Measurements from ENCODE around the gene RASSF3. TPM values are rescaled to one million over a fixed set of nuclear protein-coding genes. Genes with fewer than 3 reads are reported as not detected.

Gene RASSF3, protein sequence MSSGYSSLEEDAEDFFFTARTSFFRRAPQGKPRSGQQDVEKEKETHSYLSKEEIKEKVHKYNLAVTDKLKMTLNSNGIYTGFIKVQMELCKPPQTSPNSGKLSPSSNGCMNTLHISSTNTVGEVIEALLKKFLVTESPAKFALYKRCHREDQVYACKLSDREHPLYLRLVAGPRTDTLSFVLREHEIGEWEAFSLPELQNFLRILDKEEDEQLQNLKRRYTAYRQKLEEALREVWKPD
- total RNA-seq: 25.4 and 26.3 TPM in 2 replicates

DNA sequence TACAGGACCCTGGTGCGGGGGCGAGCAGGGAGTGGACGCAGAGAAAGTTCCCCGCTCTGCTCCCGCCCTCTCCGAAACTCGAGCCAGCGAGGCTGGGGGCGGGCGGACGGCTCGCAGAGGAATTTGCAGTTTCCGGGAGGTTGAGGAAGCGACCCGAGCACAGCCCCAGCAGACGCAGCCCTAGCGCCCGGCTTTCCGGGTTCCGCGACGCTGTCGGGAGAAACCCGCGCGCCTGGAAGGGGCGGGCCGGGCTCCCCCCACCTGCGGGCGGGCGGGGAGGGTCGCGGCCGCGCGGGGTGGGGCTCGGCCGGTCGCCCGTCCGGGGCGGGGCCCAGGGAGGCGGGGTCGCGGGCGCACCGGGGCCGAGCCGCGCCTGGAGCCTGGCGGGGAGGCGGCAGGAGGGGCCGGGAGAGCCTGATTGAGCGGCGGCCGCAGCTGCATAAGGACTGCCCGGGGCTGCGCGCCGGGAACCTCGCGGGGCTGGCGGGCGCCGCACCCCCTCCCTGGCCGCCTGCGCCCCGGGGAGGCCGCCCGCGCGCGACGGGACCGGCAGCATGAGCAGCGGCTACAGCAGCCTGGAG, at the start of gene RASSF3:
Gene RASSF3 (plus strand): TSS at position 417 of the 581 bp plus-strand sequence. CDS start 138 bp downstream, at position 555.

Other genes with a start within 250 kb of the RASSF3 start
- gene C12orf56, start 219.7 kb upstream of the RASSF3 start, total RNA-seq: not detected in 2 replicates
- gene XPOT, start 206.1 kb upstream of the RASSF3 start, total RNA-seq: 31.7 and 58.3 TPM in 2 replicates
- 26.7 and 46.9 TPM in 2 replicates for gene TBK1, start 158.4 kb upstream of the RASSF3 start, total RNA-seq
- 156 and 285 TPM in 2 replicates for gene GNS, start 148.9 kb downstream of the RASSF3 start, total RNA-seq
- 7.8 and 12.0 TPM in 2 replicates for gene TBC1D30, start 214.2 kb downstream of the RASSF3 start, total RNA-seq

All from bladder microvascular endothelial cell (primary cell).